Lower leg skin (tissue), 3 donors: ENCODE data around the gene AGPAT2.

Source experiments
- CTCF ChIP-seq, 3 donors: fragments of 450-650 bp; IDR thresholded peaks; one replicate each; pipeline ENCODE4 v1.5.1; 2016; ENCODE audit warnings: antibody characterized with exemption in 3 of 3, mild to moderate bottlenecking in 3 of 3, moderate library complexity in 2 of 3
- POLR2A ChIP-seq, 2 donors: fragments of 450-650 bp; IDR thresholded peaks; one replicate each; pipeline ENCODE4 v1.6.1; 2016 to 2017; ENCODE audit warnings: antibody characterized with exemption in 2 of 2, mild to moderate bottlenecking in 1 of 2, moderate library complexity in 1 of 2

GRCh38 chr9:136700959-136701667, 13.9 kb upstream of the AGPAT2 start:
- TF ChIP-seq POLR2A (IDR thresholded peaks at IDR 0.05): no peak
- no peak for TF ChIP-seq CTCF (IDR thresholded peaks at IDR 0.05)
